ENCODE measurements around the gene ZFYVE21.
"Not testable (repeated sequence)": the region's sequence is repeated elsewhere in the genome, so short reads cannot be mapped to it uniquely, and the experiment has no call there.

ZFYVE21 gene

DNA sequence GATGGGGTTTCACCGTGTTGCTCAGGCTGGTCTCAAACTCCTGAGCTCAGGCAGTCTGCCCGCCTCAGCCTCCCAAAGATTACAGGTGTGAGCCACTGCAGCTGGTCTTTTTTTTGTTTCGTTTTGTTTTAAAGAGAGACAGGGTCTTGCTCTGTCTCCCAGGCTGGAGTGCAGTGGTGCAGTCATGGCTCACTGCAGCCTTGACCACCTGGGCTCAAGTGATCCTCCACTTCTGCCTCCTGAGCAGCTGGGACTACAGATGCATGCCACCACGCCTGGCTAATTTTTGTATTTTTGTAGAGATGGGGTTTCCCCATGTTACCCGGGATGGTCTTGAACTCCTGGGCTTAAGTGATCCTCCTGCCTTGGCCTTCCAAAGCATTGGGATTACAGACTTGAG lies 24.0 kb upstream of the ZFYVE21 start:
- not testable (repeated sequence) for DNase-seq (ENCODE audit: low read depth in 3 of 3, low spot score in 1 of 3)

DNA sequence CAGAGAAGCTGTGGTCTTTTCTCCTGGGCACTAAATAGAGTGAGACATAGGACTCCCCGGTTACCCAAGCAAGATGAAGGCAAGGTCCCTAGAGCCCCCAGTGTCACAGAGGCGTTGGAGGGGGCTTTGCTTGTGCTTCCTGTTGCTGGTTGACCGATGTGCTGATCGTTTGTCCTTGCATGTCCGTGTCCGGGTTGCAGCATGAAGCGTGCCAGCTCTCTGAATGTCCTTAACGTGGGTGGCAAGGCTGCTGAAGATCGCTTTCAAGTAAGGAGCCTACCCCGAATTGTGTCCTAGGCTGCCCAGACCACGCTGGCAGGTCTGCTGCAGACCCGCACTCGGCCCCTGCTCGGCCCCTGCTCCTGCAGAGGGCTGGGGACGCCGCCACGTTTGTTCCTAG lies 23.5 kb upstream of the ZFYVE21 start:
- DNase-seq (ENCODE audit: low read depth in 3 of 3, low spot score in 1 of 3) = no peak

DNA sequence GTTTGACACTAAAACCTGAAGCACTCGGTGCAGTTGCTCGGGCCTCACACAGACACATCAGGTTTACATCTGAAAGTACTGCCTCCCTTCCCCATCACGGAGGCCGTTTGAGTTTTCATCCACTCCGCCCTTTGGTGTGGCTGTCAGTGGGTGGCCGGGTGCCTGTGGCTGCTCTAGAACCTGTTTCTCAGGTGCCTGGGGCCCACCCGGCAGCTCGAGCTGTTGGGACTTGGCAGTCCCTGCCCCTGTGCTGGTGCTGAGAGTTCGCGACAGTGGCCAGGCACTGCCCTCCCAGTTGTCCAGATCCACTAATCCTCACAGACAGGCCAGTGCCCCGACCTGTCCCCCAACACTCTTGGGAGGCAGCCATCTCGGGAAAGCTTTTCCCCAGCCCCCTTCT lies 22.7 kb upstream of the ZFYVE21 start:
- DNase-seq (ENCODE audit: low read depth in 3 of 3, low spot score in 1 of 3) = no peak

GRCh38 chr14:103693515-103693914 lies 22.1 kb upstream of the ZFYVE21 start:
- no peak for DNase-seq (ENCODE audit: low read depth in 3 of 3, low spot score in 1 of 3)

DNA sequence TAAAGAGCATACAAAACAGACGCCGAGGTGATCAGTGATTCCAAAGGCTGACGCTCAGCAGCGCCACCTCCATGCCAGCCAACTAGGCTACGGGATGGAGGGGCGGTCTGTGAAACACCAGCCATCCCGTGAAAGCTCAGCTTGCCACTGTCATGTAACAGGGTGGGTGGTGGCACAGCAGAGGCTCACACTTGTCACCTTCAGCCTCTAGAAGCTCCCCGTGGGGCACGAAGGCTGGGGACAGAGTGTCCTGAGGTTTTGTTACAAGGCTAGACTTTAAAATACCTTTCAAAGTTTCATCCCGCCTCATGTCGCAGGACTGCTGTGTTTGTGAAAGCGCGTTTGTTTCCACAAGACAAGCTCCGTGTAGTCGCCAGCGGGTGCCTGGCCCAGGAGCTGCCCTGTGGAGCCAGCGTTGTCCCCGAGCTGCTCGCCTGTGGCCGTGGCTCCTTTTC lies 21.0 kb upstream of the ZFYVE21 start:
- no peak for DNase-seq (ENCODE audit: low read depth in 3 of 3, low spot score in 1 of 3)

DNA sequence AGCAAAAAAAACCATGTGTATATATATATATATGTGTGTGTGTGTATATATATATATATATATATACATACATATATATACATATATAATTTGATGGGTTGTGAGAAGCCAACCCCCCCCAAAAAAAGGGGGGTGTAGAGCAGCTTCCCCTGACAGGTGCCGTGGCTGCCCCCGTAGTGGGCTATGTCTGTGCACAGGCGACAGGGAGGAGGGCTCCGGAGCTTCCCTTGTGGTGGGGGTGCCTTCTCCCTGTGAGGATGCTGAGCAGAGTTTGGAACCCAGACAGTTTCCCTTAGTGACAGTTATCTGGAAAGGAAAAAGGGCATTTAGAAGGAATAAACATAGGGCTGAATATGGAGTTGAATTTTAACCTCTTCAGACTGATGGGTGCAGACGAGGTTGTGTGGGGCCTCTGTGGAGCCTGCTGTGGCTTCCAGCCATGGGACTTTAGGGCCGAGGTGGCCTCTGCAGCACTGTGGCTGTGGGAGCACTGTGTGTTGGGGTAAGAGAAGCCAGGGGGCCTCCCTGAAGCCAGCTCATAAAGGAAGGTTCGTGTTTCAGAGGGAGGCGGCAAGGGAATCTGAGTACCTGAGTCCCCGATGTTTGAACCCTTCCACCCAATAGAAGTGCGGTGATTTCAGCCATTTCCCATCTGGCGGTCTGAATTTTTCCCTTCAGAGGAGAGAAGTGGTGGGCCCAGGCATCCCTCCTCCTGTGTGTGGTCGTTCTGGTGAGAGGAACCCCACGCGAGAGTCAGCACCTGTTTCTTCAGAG lies 20.1 kb upstream of the ZFYVE21 start:
- DNase-seq (ENCODE audit: low read depth in 3 of 3, low spot score in 1 of 3) = no peak

DNA sequence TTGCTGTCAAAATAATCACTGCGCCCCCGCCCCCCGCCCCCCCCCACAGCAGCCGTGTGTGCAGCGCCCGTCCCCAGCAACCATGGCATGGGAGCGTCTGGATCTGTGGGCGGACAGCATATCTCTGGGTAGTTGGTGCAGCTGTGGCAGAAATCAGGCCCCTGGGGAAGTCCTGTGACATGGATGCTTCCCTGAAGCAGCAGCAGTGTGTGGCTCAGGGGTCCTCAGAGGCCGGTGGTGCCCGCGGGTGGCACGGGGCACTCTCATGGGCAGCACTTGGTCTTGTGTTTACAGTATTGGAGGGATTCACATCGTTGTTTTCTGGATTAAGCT lies 19.6 kb upstream of the ZFYVE21 start:
- DNase-seq (ENCODE audit: low read depth in 3 of 3, low spot score in 1 of 3) = no peak

DNA sequence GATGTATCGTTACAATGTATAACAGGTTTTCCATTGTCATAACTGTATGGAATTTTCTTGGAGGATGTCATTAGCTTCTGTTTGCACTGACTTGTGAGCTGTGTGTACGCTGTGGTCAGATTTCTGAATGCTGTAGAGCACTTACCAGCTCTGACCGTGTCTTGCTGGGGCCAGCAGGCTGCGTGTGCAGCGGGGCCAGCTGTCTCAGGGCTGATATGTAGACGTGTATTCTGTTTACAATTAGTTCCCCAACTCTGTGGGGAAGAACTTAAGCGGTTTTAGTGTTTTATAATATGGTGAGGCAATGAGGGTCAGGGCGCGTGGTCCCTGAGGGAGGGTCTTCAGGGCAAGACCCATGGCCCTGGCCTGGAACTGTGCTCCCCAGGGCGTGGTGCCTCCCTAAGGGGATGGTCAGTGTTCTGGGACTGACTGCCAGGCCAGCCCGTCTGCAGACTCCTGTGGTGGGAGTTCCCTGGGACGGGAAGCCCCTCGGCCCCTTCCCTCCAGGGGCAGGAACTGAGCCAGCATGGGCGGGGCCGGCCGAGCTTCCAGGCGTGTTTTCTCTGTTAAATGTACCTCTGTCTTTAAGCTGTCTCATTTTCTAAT lies 19.0 kb upstream of the ZFYVE21 start:
- no peak for DNase-seq (ENCODE audit: low read depth in 3 of 3, low spot score in 1 of 3)

DNA sequence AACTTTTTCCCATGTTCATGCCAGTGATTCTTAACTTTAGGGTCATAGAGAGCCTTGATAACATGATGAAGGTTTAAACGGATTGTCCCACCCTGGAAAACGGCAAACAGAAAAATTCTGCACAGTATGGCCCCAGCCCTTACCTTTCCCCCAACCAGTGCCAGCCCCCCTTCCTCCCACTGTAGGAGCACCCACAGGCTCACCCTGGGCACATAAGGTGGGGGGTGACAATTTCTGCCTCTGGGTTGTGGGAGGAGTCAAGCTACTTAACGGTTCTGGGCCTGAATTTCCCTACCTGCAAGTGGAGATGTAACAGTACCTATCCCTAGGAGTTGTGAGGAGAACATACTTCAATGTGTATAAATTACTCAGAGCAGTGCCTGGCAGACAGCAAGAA lies 18.4 kb upstream of the ZFYVE21 start:
- DNase-seq (ENCODE audit: low read depth in 3 of 3, low spot score in 1 of 3) = no peak

GRCh38 chr14:103697603-103698379 lies 17.8 kb upstream of the ZFYVE21 start:
- no peak for DNase-seq (ENCODE audit: low read depth in 3 of 3, low spot score in 1 of 3)

DNA sequence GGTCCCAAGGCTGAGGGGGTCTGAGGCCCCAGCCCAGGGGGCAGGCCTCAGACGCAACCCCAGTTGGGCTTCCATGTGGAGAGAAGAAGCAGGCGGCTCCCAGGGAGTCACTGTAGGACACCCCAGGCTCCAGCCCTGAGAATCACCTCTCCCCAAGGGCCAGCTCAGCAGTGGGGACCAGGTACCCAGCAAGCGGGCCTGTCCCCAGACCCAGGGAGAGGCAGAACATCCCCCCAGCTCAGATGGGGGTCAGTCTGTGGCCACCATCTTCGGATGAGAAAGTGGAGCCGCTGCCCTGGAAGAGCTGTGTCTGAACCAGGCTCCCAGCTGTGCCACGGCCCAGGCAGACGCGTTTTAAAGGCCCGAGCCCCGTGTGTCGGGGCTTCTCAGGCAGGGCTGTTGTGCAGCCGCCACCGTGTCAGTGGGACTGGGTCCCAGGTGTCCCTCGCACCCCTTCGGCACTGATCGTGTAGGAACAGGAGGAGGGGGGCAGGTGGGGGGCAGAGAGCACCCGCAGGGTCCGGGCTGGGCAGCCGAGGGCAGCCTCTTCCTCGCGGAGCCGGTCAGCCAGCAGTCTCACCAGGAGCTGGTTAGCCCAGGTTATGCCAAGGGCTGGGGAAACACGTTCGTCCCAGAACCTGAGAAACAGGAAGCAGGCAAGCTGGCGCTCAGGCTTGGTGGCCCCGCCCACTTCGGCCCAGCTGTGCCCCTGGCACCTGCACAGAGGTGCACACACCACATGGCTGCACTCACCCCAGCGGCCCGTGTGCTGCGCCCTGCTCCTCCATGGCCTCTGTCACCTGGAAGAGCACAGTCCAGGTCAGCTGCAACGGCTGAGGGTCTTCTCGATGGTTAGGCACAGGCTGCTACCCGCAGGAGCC lies 17.0 kb upstream of the ZFYVE21 start:
- DNase-seq (ENCODE audit: low read depth in 3 of 3, low spot score in 1 of 3) = no peak

DNA sequence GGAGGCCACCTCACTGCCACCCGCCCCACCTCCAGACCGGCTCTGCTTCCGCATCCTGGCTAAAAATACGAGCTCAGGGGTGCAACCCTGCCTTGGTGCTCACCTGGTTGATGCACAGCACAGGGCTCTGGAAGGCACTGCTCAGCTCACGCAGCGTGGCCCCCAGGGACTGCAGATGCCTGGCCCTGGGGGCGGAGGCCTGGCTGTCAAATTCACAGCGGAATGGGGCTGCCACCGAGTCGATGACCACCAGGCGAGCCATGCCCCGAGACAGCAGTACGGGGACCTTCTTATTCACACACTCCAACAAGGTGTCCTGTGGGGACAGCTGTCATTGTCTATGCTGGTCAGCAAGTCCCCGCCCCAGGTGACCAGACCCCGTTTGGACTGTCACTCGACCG lies 16.3 kb upstream of the ZFYVE21 start:
- DNase-seq (ENCODE audit: low read depth in 3 of 3, low spot score in 1 of 3) = no peak

- DNase-seq (ENCODE audit: low read depth in 3 of 3, low spot score in 1 of 3) = no peak
Measured at GRCh38 chr14:103699901-103700752, 15.5 kb upstream of the ZFYVE21 start.

DNA sequence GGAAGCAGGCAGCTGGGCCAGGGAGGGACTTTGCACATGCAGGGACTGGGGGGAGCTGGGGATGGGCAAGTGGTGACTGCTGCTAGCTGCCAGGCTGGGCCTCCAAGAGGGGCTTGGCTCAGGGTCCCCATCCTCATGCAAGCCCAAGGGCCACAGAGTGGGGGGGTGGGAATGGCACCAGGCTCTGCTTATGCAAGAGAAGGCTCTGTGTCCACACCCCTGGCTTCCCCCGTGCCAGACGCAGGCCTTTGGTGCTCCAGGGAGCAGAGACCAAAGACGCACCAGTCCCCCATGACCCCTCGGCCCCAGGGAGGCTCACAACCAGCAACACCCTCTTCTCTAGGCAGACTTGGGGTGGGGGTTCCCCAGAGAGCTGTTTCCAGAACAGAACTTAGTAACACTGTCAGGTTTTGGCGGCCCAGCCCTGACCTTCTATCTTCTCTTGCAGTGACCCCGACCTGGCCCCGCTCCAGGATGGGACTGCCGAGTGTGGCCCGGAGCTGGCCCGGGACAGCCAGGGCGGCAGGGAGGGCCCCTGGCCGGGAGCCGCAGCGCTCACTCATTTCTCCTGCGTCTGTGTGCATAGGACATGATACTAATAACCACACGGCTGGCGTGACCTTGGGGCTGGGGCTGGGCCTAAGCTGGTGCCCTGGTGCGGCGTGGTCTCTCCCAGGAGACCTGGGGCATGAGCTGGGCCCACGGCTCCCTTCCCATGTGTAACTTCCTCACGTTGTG lies 14.7 kb upstream of the ZFYVE21 start:
- DNase-seq (ENCODE audit: low read depth in 3 of 3, low spot score in 1 of 3) = no peak

DNA sequence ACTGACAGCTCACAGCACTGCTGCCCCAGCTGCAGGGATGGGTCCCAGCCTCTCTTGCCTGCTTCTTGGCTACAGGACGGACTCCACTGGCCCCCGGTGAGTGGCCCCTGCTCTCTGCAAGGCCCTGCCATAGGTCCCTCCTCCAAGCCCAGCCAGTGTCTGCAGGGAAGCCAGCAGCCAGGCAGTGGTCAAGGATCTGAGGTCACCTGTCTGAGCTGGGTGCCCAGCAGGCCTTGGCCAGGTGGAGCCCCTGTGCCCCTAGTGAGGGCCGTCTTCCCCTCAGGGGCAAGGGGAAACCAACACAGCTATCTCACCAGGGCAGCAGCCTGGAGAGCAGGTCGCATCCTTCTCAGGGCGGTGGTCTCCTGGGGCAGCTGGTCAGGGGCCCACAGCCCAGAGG lies 13.5 kb upstream of the ZFYVE21 start:
- no peak for DNase-seq (ENCODE audit: low read depth in 3 of 3, low spot score in 1 of 3)

DNA sequence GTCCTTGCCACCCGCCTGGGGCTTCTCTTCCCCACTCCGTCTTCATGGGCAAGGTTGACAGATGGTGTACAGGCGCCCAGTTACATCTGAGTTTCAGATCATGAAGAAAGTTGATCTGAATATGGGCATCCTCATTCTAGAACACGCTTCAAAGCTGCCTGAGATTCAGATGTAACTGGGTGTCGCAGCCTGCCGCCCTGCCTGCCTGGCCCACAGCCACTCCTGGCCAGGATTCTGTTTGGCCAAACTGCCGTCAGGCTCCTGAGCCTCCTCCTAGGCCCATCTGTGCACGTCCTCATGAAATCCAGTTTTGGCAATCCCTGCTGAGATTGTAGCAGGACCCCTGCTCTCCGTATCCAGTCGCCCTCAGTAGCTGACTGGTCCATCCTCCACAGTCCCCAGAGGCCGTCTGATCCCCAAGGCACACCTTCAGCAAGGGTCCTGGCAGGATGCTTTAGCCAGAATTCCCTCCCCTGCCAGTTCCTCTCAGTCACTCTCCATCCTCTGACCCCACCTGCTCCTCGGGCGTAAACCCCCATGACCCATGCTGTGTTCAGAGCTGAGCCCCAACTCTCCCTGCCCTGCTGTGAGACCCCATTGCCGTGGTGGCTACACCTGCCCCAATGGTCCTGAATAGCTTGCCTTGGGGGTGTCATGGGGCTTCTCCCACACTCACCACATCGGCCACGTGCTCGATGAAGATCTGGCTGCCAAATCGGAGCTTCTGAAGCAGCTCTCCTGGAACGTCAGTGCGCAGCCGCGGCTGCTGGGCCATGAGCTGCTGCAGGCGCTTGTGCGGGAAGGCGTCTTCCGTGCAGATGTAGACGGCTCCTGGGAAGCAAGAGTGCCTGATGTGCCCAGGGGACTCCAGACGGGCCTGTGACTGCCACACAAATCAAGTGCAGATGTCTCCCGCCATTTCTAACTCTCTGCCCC lies 12.8 kb upstream of the ZFYVE21 start:
- no peak for DNase-seq (ENCODE audit: low read depth in 3 of 3, low spot score in 1 of 3)

GRCh38 chr14:103703433-103704385 lies 11.9 kb upstream of the ZFYVE21 start:
- no peak for DNase-seq (ENCODE audit: low read depth in 3 of 3, low spot score in 1 of 3)

Data from stimulated activated CD4-positive, alpha-beta T cell treated with anti-CD3 and anti-CD28 coated beads, TNF-alpha, amount 100 ng/mL, for 1 hour (primary cell).